ENCODE measurements around the gene POP7.

POP7 gene

GRCh38 chr7:100730136-100730800, 24.3 kb downstream of the POP7 start:
- DNase-seq: no peak

GRCh38 chr7:100731937-100732636, 26.2 kb downstream of the POP7 start:
- no peak for DNase-seq

- DNase-seq: no peak
Observed at GRCh38 chr7:100735730-100736129, 29.8 kb downstream of the POP7 start.

GRCh38 chr7:100736671-100737070, 30.8 kb downstream of the POP7 start:
- no peak for DNase-seq

- no peak for DNase-seq
Observed at GRCh38 chr7:100739934-100740333, 34.0 kb downstream of the POP7 start.

GRCh38 chr7:100744605-100745004, 38.7 kb downstream of the POP7 start:
- DNase-seq: no peak

- no peak for DNase-seq
Observed at GRCh38 chr7:100745184-100745583, 39.3 kb downstream of the POP7 start.

- no peak for DNase-seq
Observed at GRCh38 chr7:100752994-100753393, 47.1 kb downstream of the POP7 start.

- DNase-seq: no peak
Observed at GRCh38 chr7:100753750-100754149, 47.8 kb downstream of the POP7 start.

Data from NCI-H1105 treated with DMSO at 0.1 percent for 48 hours (cell line).